K562 (cell line): ENCODE data around the gene GON7. TPM values are rescaled to one million over a fixed set of nuclear protein-coding genes. Genes with fewer than 3 reads are reported as not detected.
A peak's percentile ranks its signal among the peaks of the same experiment; 100 is the strongest.

Experiments used
- ATAC-seq: fragments of 200-7000 bp; cut with Tn5 transposase; 3 replicates; pipeline ENCODE4 v1.9.1; 2020; ENCODE audit warnings: moderate library complexity
- BruUV-seq: library from RNA; stranded (reverse); fragments of 400-500 nt; replicated peaks from 2 replicates; lab custom pipeline; 2021; lab: Mats Ljungman, UMichigan
- CTCF ChIA-PET: fragments of 300-600 bp; formaldehyde crosslinking; extraction: SDS; loops from one replicate; lab custom pipeline; 2021; ENCODE audit warnings: low intra/inter-chr PET ratio; lab: Yijun Ruan, JAX
- POLR2A ChIA-PET: fragments of 300-600, 350-650 bp; sonication (Branson Sonifier 250); formaldehyde crosslinking; extraction: SDS; loops from one replicate; lab custom pipeline; 2021; ENCODE audit warnings: antibody characterized with exemption, inconsistent platforms; lab: Yijun Ruan, JAX
- DNase-seq, 4 experiments: peaks; one replicate each; pipeline versions ENCODE4 v3.0.0 to v3.0.0-alpha.2; 2011 to 2018; ENCODE audit warnings: low spot score in 3 of 4, mixed read lengths in 3 of 4; ENCODE audit errors: extremely low read depth in 1 of 4
- FAIRE-seq: peaks from 2 replicates; lab custom pipeline; 2011; peaks lifted over from hg19 to GRCh38; lab: Jason Lieb, UNC
- H2AFZ ChIP-seq: 2 replicates; pipeline ENCODE4 v1.6.0; 2011; ENCODE audit warnings: low read depth, low read length, control low read depth, inconsistent platforms
- H3K27ac ChIP-seq: fragments of 200-600 bp; 3 replicates; pipeline ENCODE4 v1.8.0; 2011; ENCODE audit warnings: low read depth, mild to moderate bottlenecking, control low read depth, inconsistent platforms, low read length, moderate library complexity, mixed read lengths; ENCODE audit errors: extremely low read depth
- H3K27me3 ChIP-seq, 2 experiments: fragments of 300-600 bp in 1 of 2; 2 replicates in 1 of 2; 3 replicates in 1 of 2; pipeline versions ENCODE4 v1.6.0 to v1.8.0; 2011; ENCODE audit warnings: inconsistent platforms in 2 of 2, low read length in 2 of 2, mild to moderate bottlenecking in 1 of 2, mixed read lengths in 1 of 2, moderate library complexity in 1 of 2; ENCODE audit not compliant: control insufficient read depth in 2 of 2, insufficient read depth in 2 of 2
- H3K36me3 ChIP-seq: fragments of 300-600 bp; 3 replicates; pipeline ENCODE4 v1.8.0; 2011; ENCODE audit warnings: mild to moderate bottlenecking, low read length, inconsistent platforms; ENCODE audit not compliant: control insufficient read depth, insufficient read depth
- H3K4me1 ChIP-seq, 2 experiments: fragments of 200-600 bp in 1 of 2; replicated peaks in 1 of 2; 2 replicates in 1 of 2; 3 replicates in 1 of 2; pipeline versions ENCODE4 v1.5.1 to v1.8.0; 2011; ENCODE audit warnings: inconsistent platforms in 2 of 2, low read length in 2 of 2, mild to moderate bottlenecking in 1 of 2, mixed read lengths in 1 of 2, moderate library complexity in 1 of 2; ENCODE audit not compliant: control insufficient read depth in 2 of 2, insufficient read depth in 2 of 2
- H3K4me2 ChIP-seq: 2 replicates; pipeline ENCODE4 v1.6.1; 2011; ENCODE audit warnings: low read length, control low read depth, inconsistent platforms, mixed read lengths; ENCODE audit not compliant: insufficient read depth
- H3K4me3 ChIP-seq: fragments of 200-600 bp; sonication (generic), shearing (Covaris generic); 2 replicates; pipeline ENCODE4 v1.5.1; 2016; ENCODE audit warnings: control low read depth, inconsistent platforms
- H3K79me2 ChIP-seq: fragments of 200-600 bp; 3 replicates; pipeline ENCODE4 v1.8.0; 2011; ENCODE audit warnings: low read length, inconsistent platforms; ENCODE audit not compliant: control insufficient read depth, insufficient read depth
- H3K9ac ChIP-seq, 2 experiments: 2 replicates each; pipeline versions ENCODE4 v1.6.0 to v1.6.1; 2011; ENCODE audit warnings: low read depth in 2 of 2, low read length in 2 of 2, control low read depth in 1 of 2, inconsistent platforms in 1 of 2, mild to moderate bottlenecking in 1 of 2, mixed read lengths in 1 of 2; ENCODE audit not compliant: insufficient read depth in 1 of 2
- H3K9me1 ChIP-seq: one replicate; pipeline ENCODE4 v1.6.0; 2011; ENCODE audit warnings: inconsistent platforms, mild to moderate bottlenecking, low read length, moderate library complexity; ENCODE audit not compliant: control insufficient read depth, insufficient read depth
- H3K9me3 ChIP-seq: replicated peaks from 2 replicates; pipeline ENCODE4 v1.5.1; 2011; ENCODE audit warnings: low read depth, low read length, inconsistent platforms; ENCODE audit not compliant: control insufficient read depth, insufficient read depth
- H4K20me1 ChIP-seq: replicated peaks from 2 replicates; pipeline ENCODE4 v1.6.1; 2011; ENCODE audit warnings: low read length, inconsistent platforms, mixed read lengths; ENCODE audit not compliant: control insufficient read depth, insufficient read depth
- ATF3 ChIP-seq, 2 experiments: fragments of 450-650 bp in 1 of 2; sonication (generic) in 1 of 2; formaldehyde crosslinking in 1 of 2; IDR thresholded peaks in 1 of 2; conservative IDR thresholded peaks in 1 of 2; 2 replicates each; pipeline versions ENCODE4 v1.6.1 to v1.8.1; 2016 to 2023; ENCODE audit warnings: mild to moderate bottlenecking in 2 of 2, moderate library complexity in 2 of 2, inconsistent platforms in 1 of 2, missing genetic modification reagents in 1 of 2
- EHMT2 ChIP-seq: fragments of 450-650 bp; IDR thresholded peaks from 2 replicates; pipeline ENCODE4 v1.6.1; 2018; ENCODE audit warnings: antibody characterized with exemption
- EP400 ChIP-seq: fragments of 450-650 bp; IDR thresholded peaks from 2 replicates; pipeline ENCODE4 v1.6.1; 2017; ENCODE audit warnings: antibody characterized with exemption, mild to moderate bottlenecking, moderate library complexity
- HDAC1 ChIP-seq, 2 experiments: fragments of 450-650 bp; IDR thresholded peaks; 2 replicates each; pipeline ENCODE4 v1.6.1; 2016 to 2017; ENCODE audit warnings: inconsistent platforms in 1 of 2, mild to moderate bottlenecking in 1 of 2, moderate library complexity in 1 of 2
- HNRNPL ChIP-seq: fragments of 200-400 bp; formaldehyde crosslinking; IDR thresholded peaks from 2 replicates; pipeline ENCODE4 v1.6.1; 2017; ENCODE audit warnings: low read depth, mild to moderate bottlenecking, low read length
- HOXB6 ChIP-seq: fragments of 250-450 bp; sonication (Bioruptor Pico); IDR thresholded peaks from 2 replicates; pipeline ENCODE4 v1.5.1; 2022; ENCODE audit warnings: mild to moderate bottlenecking, borderline replicate concordance
- MCM3 ChIP-seq: fragments of 450-650 bp; IDR thresholded peaks from 2 replicates; pipeline ENCODE4 v1.6.1; 2016
- MTA2 ChIP-seq: fragments of 450-650 bp; IDR thresholded peaks from 2 replicates; pipeline ENCODE4 v1.6.1; 2016; ENCODE audit warnings: low read depth
- SMARCA5 ChIP-seq: fragments of 450-650 bp; IDR thresholded peaks from 2 replicates; pipeline ENCODE4 v1.6.1; 2016
- SMC3 ChIP-seq: conservative IDR thresholded peaks from 2 replicates; pipeline ENCODE4 v1.6.1; 2011; ENCODE audit warnings: low read depth, low read length, improper control_type of control experiment; ENCODE audit not compliant: insufficient read depth
- VEZF1 ChIP-seq: fragments of 200-800 bp; sonication (Bioruptor generic); IDR thresholded peaks from 2 replicates; pipeline ENCODE4 v1.6.1; 2017; ENCODE audit warnings: missing genetic modification characterization, missing compliant biosample characterization
- ZFX ChIP-seq: sonication (generic); formaldehyde crosslinking; IDR thresholded peaks from 2 replicates; pipeline ENCODE4 v1.8.0; 2022; ENCODE audit warnings: mild to moderate bottlenecking, missing genetic modification reagents, moderate library complexity
- ZNF277 ChIP-seq: fragments of 250-450 bp; sonication (Bioruptor Pico); IDR thresholded peaks from 2 replicates; pipeline ENCODE4 v1.8.0; 2022; ENCODE audit warnings: inconsistent platforms, mild to moderate bottlenecking, moderate library complexity, borderline replicate concordance
- WGBS: fragments of 100-300 bp; shearing (Covaris generic); methylation state at CpG from one replicate; pipeline ENCODE4 v1.1.6; 2016; ENCODE audit warnings: low coverage, mixed read lengths; ENCODE audit not compliant: insufficient coverage; ENCODE audit errors: missing lambda C conversion rate; 5-methylcytosine and 5-hydroxymethylcytosine counted together
- in situ Hi-C: fragments of 300-500 bp; cut with MboI; formaldehyde crosslinking; loops from 4 replicates; pipeline ENCODE4 v1.15.0; 2018; ENCODE audit warnings: inconsistent platforms, mixed read lengths
- intact Hi-C: fragments of 100-400 bp; cut with micrococcal nuclease; formaldehyde crosslinking; loops from 2 replicates; pipeline ENCODE4 v1.14.2; 2022
- polyA plus RNA-seq, 8 experiments: library from polyadenylated mRNA; depleted of rRNA in 4 of 8; stranded (reverse) in 5 of 8; unstranded in 3 of 8; fragments of >200 nt; fragmentation: Nextera tagmentation in 2 of 8; fragmentation: Illumina TruSeq in 1 of 8; extraction: Ambion mirVana in 2 of 8; extraction: Trizol in 1 of 8; gene quantifications; 2 replicates each; pipeline versions ENCODE4 v1.2.1 to v1.2.3, GENCODE V29; 2011 to 2014; ENCODE audit warnings: inconsistent platforms in 1 of 8, missing spikeins in 1 of 8
- total RNA-seq, 7 experiments: library from RNA; depleted of rRNA in 6 of 7; stranded (reverse); fragments of >200 nt in 6 of 7; fragmentation: Illumina TruSeq in 2 of 7; extraction: Trizol in 2 of 7; gene quantifications; 2 replicates each; pipeline versions ENCODE4 v1.2.1 to v1.2.3, GENCODE V29; 2011 to 2021; ENCODE audit warnings: low replicate concordance in 1 of 7

Gene GON7
- total and polyA plus RNA-seq, 9 of the 15 experiments (the other 6 are each of a cell fraction or from before 2014, with no cell fraction given) = 13.7 to 34.0 (median 23.9) TPM

- ChIA-PET CTCF (interaction anchor here (0.6 to 0.9 kb wide), 3 partner anchors 70 to 138 kb away, joined by 4 to 7 read pairs (median 4); no protein-coding TSS in a partner anchor), POLR2A (interaction anchor here (0.5 to 1.3 kb wide), 7 partner anchors 9 to 542 kb away, joined by 3 to 4 read pairs (median 3); partner anchors contain the start of gene LYSET)
- Histone ChIP-seq H3K4me3 (peak overlapping the region; percentile 87), H2AFZ (peak overlapping the region; percentile 78), H3K4me2 (peak overlapping the region; percentile 92), H3K9me1 (peaks cover 4% of the 10 kb centered on the region), H3K4me1 (peaks cover 7 to 12% of the 10 kb centered on the region in 2 experiments; a peak in 3 of 5 replicates), H3K27me3 (no peaks in the 10 kb centered on the region), H3K36me3 (peaks cover 33% of the 10 kb centered on the region), H3K9me3 (no peaks in the 10 kb centered on the region), H4K20me1 (0 out of 2 replicates have a peak, but pooled peaks cover 3% of the 10 kb centered on the region), H3K79me2 (peaks cover 63% of the 10 kb centered on the region), H3K27ac (peak overlapping the region; percentile 76), H3K9ac (peak overlapping the region; percentile 77 to 93)
- DNase-seq = peak in 3 of 4 experiments; percentile 38 to 68 (median 63)
- 1% methylated on average over 8 of the region's 23 CpGs for WGBS
- no TSS peak for BruUV-seq
- in situ Hi-C loops = no loop called here
- intact Hi-C loops = loop anchor here (1.0 to 5.0 kb wide), 2 partner anchors 95 to 126 kb away; partner anchors contain the start of gene BTBD7
- ATAC-seq = peak; percentile 86
- peak; percentile 57 for FAIRE-seq
- TF ChIP-seq ATF3 (IDR thresholded peaks at IDR 0.05) (peak; percentile 47; the same call in 1 of the 2 replicates), ATF3 (CRISPR knock-in tag; conservative IDR thresholded peaks at IDR 0.05) (no peak), MCM3 (no peak), HNRNPL (0 out of 2 replicates have a peak, but pooled peaks have one; percentile 7), VEZF1 (CRISPR knock-in tag) (peak; percentile 49; the same call in 1 of the 2 replicates), ZNF277 (CRISPR knock-in tag) (no peak), HOXB6 (CRISPR knock-in tag) (no peak), ZFX (CRISPR knock-in tag) (peak; percentile 9), SMC3 (peak; percentile 27; the same call in 1 of the 2 replicates), HDAC1 (IDR thresholded peaks at IDR 0.05) (peak in 1 of 2 experiments; percentile 28; a peak in 1 of 4 replicates), SMARCA5 (0 out of 2 replicates have a peak, but pooled peaks have one; percentile 23), EP400 (0 out of 2 replicates have a peak, but pooled peaks have one; percentile 21), EHMT2 (peak; percentile 50; the same call in 1 of the 2 replicates), MTA2 (peak; percentile 31; the same call in 1 of the 2 replicates)
Measured at GRCh38 chr14:93207468-93208308, 823 bp upstream of the GON7 start.
